ACC112 (cell line): Measurements from ENCODE around the gene PREB.
A peak's percentile ranks its signal among the peaks of the same experiment; 100 is the strongest.

Experiments used
- H2AFZ ChIP-seq: fragments of 200-600 bp; sonication (generic); one replicate; pipeline ENCODE4 v1.6.0; 2017; ENCODE audit warnings: antibody characterized with exemption, low read length; ENCODE audit not compliant: unreplicated experiment
- H3K27ac ChIP-seq: fragments of 200-600 bp; sonication (generic); 2 replicates; pipeline ENCODE4 v1.5.1; 2014; ENCODE audit warnings: low read depth, mild to moderate bottlenecking, antibody characterized with exemption, low read length, moderate library complexity
- H3K27me3 ChIP-seq: fragments of 200-600 bp; sonication (generic); 2 replicates; pipeline ENCODE4 v1.6.1; 2014; ENCODE audit warnings: mild to moderate bottlenecking, antibody characterized with exemption, low read length, moderate library complexity, mixed read lengths; ENCODE audit not compliant: insufficient read depth
- H3K36me3 ChIP-seq: fragments of 200-600 bp; sonication (generic); 2 replicates; pipeline ENCODE4 v1.6.1; 2016; ENCODE audit warnings: mild to moderate bottlenecking, antibody characterized with exemption, low read length, moderate library complexity, mixed read lengths; ENCODE audit not compliant: insufficient read depth
- H3K4me1 ChIP-seq: fragments of 200-600 bp; sonication (generic); one replicate; pipeline ENCODE4 v1.6.1; 2016; ENCODE audit warnings: low read length, mixed read lengths; ENCODE audit not compliant: insufficient read depth, unreplicated experiment, control insufficient read depth
- H3K4me3 ChIP-seq: fragments of 200-600 bp; sonication (generic); 2 replicates; pipeline ENCODE4 v1.5.1; 2014; ENCODE audit warnings: mild to moderate bottlenecking, low read depth, low read length
- H3K79me2 ChIP-seq: fragments of 200-600 bp; sonication (generic); one replicate; pipeline ENCODE4 v1.6.0; 2016; ENCODE audit warnings: low read length; ENCODE audit not compliant: control insufficient read depth, unreplicated experiment, insufficient read depth

PREB gene

GRCh38 chr2:27093430-27094352, 40.7 kb downstream of the PREB start:
- Histone ChIP-seq H3K79me2 (no peaks in the 10 kb centered on the region), H2AFZ (no peak overlapping the region), H3K27me3 (no peaks in the 10 kb centered on the region), H3K36me3 (no peaks in the 10 kb centered on the region), H3K4me3 (no peak overlapping the region), H3K4me1 (peaks cover 7% of the 10 kb centered on the region), H3K27ac (no peak overlapping the region)

- Histone ChIP-seq H2AFZ (no peak overlapping the region), H3K36me3 (no peaks in the 10 kb centered on the region), H3K27me3 (no peaks in the 10 kb centered on the region), H3K4me3 (no peak overlapping the region), H3K79me2 (no peaks in the 10 kb centered on the region), H3K27ac (no peak overlapping the region), H3K4me1 (peaks cover 7% of the 10 kb centered on the region)
Observed at GRCh38 chr2:27092696-27093429, 41.6 kb downstream of the PREB start.

GRCh38 chr2:27091746-27092695, 42.4 kb downstream of the PREB start:
- Histone ChIP-seq H3K4me1 (peaks cover 7% of the 10 kb centered on the region), H3K27me3 (no peaks in the 10 kb centered on the region), H3K4me3 (no peak overlapping the region), H2AFZ (no peak overlapping the region), H3K27ac (no peak overlapping the region), H3K36me3 (no peaks in the 10 kb centered on the region), H3K79me2 (no peaks in the 10 kb centered on the region)

GRCh38 chr2:27089111-27089954, 45.1 kb downstream of the PREB start:
- Histone ChIP-seq H3K36me3 (no peaks in the 10 kb centered on the region), H3K4me1 (no peaks in the 10 kb centered on the region), H3K79me2 (no peaks in the 10 kb centered on the region), H3K4me3 (no peak overlapping the region), H3K27ac (no peak overlapping the region), H2AFZ (no peak overlapping the region), H3K27me3 (no peaks in the 10 kb centered on the region)

DNA sequence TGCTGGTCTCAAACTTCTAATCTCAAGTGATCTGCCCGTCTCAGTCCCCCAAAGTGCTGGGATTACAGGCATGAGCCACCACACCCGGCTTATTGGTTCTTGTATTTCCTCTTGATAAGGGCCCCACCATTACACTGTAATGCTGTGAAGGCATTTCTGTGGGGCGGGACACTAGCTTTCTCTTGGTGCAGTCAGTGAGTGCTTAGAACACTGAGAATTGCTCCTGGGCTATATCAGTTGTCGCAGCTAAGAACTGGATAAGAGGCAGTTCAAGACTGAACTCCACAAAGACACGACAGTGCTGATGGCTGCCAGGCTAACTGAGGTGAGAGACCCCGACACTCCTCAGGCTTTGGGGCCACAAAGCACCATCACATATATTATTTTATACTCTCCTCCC, 45.8 kb downstream of the PREB start:
- Histone ChIP-seq H2AFZ (no peak overlapping the region), H3K36me3 (no peaks in the 10 kb centered on the region), H3K27me3 (no peaks in the 10 kb centered on the region), H3K4me3 (no peak overlapping the region), H3K4me1 (no peaks in the 10 kb centered on the region), H3K27ac (no peak overlapping the region), H3K79me2 (no peaks in the 10 kb centered on the region)

DNA sequence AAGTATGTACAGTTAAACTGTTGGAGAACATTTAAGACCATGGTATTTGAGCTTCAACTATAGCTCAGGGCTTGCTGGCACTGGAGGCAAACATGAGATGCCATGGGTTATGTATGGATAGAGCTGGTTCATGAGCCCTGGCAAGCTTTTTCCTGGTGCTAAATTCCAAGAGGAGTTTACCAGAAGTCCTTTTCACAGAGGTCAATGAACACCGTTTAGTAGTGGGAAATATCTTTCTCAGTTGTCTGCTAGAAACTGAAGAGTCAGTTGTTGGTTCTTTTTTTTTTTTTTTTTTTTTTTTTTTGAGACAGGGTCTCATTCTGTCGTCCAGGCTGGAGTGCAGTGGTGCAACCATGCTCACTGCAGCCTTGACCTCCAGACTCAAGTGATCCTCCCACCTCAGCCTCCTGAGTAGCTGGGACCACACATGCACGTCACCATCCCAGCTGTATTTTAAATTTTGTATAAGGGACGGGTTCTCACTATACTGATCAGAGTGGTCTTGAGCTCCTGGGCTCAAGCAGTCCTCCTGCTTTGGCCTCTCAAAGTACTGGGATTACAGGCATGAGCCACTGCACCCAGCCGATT, 46.5 kb downstream of the PREB start:
- H3K4me3 ChIP-seq, result no peak overlapping the region

GRCh38 chr2:27086724-27087593, 47.5 kb downstream of the PREB start, which contains the start of gene KHK:
TSS of gene KHK (plus strand) at chr2:27086772. CDS start at chr2:27087260, 488 bp downstream.
- Histone ChIP-seq H3K27me3 (no peaks in the 10 kb centered on the region), H3K4me1 (peaks cover under 1% of the 10 kb centered on the region), H3K79me2 (peaks cover 3% of the 10 kb centered on the region), H2AFZ (peak within 1 kb of the TSS; percentile 90), H3K4me3 (peak within 1 kb of the TSS; percentile 94), H3K27ac (0 out of 2 replicates have a peak within 1 kb of the TSS, but pooled peaks have one; percentile 39), H3K36me3 (no peaks in the 10 kb centered on the region)

More for the DNA sequence above, 46.5 kb downstream of the PREB start:
- H3K36me3 ChIP-seq, result no peaks in the 10 kb centered on the region
- H3K4me1 ChIP-seq, result no peaks in the 10 kb centered on the region
- H3K27ac ChIP-seq, result no peak overlapping the region
- no peak overlapping the region for H2AFZ ChIP-seq
- H3K79me2 ChIP-seq, result no peaks in the 10 kb centered on the region
- no peaks in the 10 kb centered on the region for H3K27me3 ChIP-seq

- H3K4me1 ChIP-seq, result peaks cover 7% of the 10 kb centered on the region
- H3K36me3 ChIP-seq, result no peaks in the 10 kb centered on the region
- H3K27me3 ChIP-seq, result no peaks in the 10 kb centered on the region
- 0 out of 2 replicates have a peak overlapping the region, but pooled peaks have one; percentile 39 for H3K27ac ChIP-seq
- peaks cover 3% of the 10 kb centered on the region for H3K79me2 ChIP-seq
- H2AFZ ChIP-seq, result peak overlapping the region; percentile 90
- peak overlapping the region; percentile 94 for H3K4me3 ChIP-seq
Observed at GRCh38 chr2:27086090-27086723, 48.2 kb downstream of the PREB start.
